GM18505 (cell line): ENCODE measurements around the gene IGFBP2.

Source experiments
- ATAC-seq: cut with Tn5 transposase; IDR thresholded peaks from one replicate; pipeline ENCODE4 v1.9.1; 2021; ENCODE audit not compliant: unreplicated experiment
- POLR2A ChIP-seq: IDR thresholded peaks from 4 replicates; pipeline ENCODE4 v1.6.1; 2011; ENCODE audit warnings: borderline replicate concordance; ENCODE audit not compliant: insufficient read depth, insufficient read length; ENCODE audit errors: extremely low read depth

The IGFBP2 gene

DNA sequence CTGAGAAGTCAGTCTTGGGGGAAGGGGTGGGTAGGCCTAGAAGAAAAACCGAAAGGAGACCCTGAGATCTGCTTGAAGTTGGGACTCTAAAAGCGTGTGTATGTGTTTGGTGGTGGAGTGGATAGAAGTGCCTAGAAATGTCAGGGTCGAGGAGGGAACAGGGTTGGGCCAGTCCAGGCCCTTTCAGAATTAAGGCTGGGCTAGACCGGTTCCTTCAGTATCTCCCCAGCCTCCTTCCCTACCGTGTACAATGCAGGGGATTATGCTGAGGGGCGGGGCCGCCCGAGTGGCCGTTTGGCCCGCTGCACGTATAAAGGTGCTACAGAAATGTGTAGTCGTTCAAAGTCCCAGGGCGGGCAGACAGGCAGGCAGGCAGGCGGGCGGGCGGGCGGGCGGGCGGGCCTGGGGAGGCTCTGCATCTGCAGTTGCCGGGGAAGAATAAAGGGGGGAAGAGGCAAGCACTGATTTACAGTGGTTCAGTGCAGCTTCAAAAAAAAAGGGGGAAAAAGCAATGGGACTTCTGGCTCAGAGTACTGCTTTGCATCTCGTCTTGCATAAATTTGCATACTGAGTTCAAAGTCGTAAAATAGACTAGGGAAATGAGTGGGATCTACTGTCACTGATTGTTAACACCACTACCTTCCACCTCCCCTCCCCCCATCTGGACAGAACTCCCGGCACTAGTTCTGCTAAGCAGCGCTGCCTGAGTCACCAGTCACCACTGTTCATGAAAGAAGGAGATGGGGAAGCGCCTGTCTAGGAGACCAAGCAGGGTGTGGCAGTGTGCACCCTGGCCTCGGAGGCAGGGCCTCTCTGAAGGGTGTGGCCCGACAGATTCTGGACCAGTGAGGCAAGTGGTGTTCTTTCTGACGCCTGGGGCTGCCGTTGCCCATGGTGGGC is 3.6 kb downstream of the IGFBP2 start:
- no peak for TF ChIP-seq POLR2A
- ATAC-seq, result no peak

- no peak for TF ChIP-seq POLR2A
- ATAC-seq, result no peak
Observed at GRCh38 chr2:216637472-216637871, 4.3 kb downstream of the IGFBP2 start.

- TF ChIP-seq POLR2A, result no peak
Observed at GRCh38 chr2:216643986-216644659, 10.9 kb downstream of the IGFBP2 start.

DNA sequence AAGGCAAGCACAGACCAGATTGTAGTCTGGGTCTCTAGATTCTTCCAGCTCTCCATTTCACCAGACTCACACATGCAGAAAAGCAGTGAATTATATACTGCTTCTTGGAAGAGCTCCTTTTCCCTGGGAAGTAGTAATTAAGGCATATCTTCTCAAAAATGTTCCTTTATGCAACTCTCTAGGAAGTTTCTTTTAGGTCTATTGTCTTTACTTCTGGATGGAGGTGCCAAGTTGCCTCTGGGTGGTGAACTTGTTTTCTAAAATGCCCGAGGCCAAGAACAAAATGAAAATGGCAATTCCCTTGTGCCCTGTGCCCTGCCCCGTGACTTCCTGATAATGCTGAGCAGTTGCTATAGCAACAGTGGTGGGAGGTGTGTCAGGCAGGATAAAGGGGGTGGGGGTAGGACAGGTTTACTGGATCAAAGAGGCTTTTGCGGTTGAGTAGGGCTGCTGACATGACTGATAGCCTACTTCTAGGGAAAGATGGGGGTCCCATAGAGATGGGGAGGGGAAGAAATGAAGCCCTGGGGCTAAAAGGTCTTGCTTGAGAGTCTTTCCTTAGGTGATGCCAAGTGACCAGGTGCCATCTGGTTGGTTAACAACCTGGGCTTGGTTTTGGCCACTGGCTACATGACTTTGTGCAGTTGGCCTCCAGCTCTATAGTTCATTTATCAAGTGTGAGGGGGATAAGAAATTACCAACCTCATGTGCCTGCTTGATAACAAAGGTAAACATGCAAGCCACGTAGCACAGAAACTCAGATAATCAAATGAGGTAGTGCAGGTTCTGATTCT is 11.8 kb downstream of the IGFBP2 start:
- TF ChIP-seq POLR2A, result no peak
- no peak for ATAC-seq

More at GRCh38 chr2:216643986-216644659, 10.9 kb downstream of the IGFBP2 start:
- no peak for ATAC-seq

- no peak for ATAC-seq
- no peak for TF ChIP-seq POLR2A
Observed at GRCh38 chr2:216645636-216645950, 12.4 kb downstream of the IGFBP2 start.

DNA sequence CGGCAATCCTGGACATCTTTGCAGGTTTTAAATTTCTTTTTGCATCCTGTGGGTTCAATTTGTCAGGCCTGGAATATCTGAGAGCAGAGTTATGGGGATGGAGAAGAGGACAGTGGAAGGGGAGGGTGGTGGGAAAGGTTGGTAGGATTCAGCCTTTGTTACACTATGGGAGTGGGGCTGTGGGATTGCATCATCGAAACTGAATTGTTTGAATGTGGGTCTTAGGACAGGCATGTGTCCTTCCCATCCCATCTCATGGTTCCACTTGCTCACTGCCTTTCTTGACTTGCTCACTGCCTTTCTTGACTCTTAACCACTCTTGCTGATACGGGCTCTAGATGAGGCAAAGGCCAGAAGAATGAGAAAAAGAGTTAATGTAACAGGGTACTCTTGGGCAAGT is 12.9 kb downstream of the IGFBP2 start:
- no peak for ATAC-seq
- TF ChIP-seq POLR2A, result no peak

DNA sequence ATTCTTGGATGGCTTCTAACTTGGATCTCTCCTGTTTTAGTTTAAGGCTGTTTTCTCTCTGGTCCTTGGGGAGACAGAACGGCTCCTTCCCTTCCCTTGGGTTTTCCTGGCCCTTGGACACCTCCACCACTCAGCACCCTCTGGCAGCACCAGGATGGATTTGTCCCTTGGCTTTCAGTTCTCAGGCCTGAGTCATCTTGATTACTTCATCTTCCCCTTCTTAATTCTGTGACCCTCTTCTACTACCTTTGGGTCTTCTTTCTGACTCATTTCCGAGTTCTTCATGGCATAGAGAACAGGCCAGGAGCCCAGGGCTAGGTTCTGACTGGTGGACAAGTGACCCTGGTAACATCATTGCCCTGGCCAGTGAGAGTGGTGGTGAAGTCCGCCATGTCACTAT is 14.9 kb downstream of the IGFBP2 start:
- no peak for ATAC-seq

DNA sequence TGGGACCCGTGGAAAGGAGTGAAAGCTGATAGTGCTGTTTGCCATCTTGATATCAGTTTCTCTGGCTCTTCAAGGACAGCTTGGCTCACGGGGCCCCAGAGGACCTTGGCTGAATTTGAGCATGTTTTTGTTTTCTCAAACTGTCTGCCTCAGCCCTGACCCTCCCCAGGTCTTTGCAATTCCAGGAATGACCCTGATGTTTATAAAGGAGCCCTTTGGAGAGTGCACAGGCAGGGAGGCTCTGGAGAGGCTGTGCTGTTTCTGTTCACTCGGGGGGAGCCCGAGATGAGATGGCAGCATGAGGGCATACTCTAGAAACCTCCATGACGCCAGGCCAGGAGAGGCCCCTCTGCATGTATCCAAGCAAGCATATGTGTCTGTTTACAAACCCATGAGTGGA is 16.4 kb downstream of the IGFBP2 start:
- TF ChIP-seq POLR2A, result no peak
- ATAC-seq, result no peak

More for the DNA sequence above, 14.9 kb downstream of the IGFBP2 start:
- no peak for TF ChIP-seq POLR2A

DNA sequence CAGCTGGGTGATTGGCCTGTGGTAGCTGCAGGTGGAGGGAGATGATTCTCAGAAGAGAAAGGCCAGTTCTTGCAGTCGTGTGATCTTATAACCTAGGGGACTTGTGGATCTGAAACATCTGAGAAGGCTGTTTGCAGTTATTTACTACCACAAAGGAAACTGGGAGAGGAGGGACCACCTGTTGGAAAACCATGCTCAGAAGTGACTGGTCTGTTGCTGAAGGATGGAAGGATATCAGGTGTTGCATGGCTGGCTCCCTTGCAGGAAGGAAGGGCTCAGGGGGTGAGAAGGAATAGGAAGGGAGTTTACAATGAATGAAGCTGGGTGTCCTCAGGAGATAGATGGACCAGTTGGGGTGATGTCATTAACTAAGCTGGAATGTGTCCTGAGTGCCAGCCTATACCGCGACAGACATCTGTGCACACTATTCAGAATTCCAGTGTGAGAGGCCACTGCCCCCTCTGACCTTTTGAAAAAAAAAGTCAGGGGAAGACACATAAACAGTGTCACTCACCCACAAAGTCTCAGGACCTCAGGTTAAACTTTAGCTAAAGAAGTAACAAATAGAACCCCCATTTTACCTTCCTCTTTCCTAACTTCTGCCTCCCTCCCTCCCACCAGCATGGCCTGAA is 17.5 kb downstream of the IGFBP2 start:
- no peak for ATAC-seq
- TF ChIP-seq POLR2A, result no peak

DNA sequence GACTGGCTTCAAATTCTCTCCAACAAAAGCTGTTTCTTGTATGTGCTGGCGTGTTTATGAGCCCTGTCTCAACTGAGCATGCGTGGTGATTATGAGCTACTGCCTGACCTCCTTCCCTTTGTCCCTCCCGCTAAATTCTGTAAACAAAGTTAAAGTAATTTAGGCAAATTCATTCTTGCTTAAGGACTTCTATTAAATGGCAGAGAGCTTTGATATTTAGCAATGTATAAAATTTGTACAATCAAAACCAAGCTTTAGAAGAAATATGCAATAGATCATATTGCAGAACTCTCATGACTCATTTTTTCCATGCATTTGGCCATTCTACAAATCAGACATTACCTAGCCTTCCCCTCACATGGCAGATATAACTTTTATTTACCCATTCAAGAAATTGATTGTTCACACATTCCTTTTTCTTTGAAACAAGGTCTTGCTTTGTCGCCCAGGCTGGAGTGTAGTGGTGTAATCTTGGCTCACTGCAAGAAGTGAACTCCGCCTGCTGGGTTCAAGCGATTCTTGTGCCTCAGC is 18.2 kb downstream of the IGFBP2 start:
- no peak for TF ChIP-seq POLR2A
- ATAC-seq, result no peak

DNA sequence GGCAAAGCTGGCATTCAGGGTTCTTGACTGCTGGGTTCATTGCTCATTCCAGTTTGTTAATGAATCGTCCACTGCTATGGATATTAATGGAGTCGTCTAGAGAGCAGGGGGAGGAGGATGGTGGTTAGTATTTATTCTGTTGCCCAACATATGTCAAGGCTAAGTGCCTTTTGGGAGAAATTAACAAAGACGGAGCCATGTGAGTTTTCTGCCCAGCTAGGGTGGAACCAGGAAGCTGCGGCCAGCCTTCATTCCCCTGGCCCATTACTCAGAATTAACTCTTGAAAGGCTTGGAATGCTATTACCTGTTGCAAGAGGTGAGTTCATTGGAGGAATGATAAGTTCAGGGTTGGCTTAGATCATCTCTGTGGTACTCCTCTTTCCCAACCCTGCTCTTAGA is 19.3 kb downstream of the IGFBP2 start:
- no peak for TF ChIP-seq POLR2A
- no peak for ATAC-seq

DNA sequence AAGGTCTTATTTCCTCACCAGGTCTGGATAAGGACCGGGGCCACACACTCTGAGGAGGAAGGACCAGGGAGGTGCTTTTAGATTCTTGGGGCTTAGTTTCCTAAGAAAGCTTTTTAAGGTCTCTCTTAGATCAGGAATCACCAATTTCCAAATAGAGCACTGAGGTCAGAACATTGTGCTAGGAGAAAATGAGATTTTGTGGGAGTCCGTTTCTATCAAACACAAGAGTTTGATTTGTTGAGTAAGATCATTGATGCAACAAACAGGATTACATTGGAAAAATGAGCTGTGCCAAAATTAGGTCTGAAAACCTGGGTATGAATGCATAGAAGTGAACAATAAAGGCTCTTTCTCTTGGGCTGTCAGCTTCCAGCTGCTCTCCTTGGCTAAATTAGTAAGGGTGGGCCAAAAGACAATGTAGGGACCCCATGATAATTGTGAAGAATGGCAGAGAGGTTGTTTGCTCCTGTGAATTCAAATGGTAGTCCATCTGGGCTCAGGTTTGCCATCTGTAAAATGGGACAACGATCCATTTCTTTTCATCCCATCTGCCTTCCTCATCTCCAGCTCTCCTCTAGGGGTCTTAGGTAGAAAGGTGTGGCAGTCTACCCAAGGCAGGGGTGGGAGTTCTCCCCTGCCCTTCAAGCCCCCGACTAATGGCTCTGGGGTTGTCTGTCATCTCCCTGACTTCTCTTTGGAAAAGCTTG is 20.0 kb downstream of the IGFBP2 start:
- ATAC-seq, result no peak
- TF ChIP-seq POLR2A, result no peak
